T-cell (primary cell): ENCODE results near the gene ELMO1. TPM values are rescaled to one million over a fixed set of nuclear protein-coding genes. Genes with fewer than 3 reads are reported as not detected.
A peak's percentile ranks its signal among the peaks of the same experiment; 100 is the strongest.

Source experiments
- ATAC-seq, 4 experiments: fragments of 200-7000 bp in 3 of 4; fragments of 150-1000 bp in 1 of 4; cut with Tn5 transposase; replicated peaks in 1 of 4; 1 replicate in 3 of 4; 2 replicates in 1 of 4; pipeline ENCODE4 v1.10.0; 2021; ENCODE audit warnings: moderate library complexity in 3 of 4, mild to moderate bottlenecking in 2 of 4, moderate number of reproducible peaks in 1 of 4
- CTCF ChIA-PET, 2 donors: fragments of 300-600 bp; sonication (Branson Sonifier 250); formaldehyde crosslinking; loops; one replicate each; lab custom pipeline; 2022; ENCODE audit warnings: antibody characterized with exemption in 2 of 2; lab: Charles Lee
- POLR2A ChIA-PET, 2 donors: fragments of 300-600 bp; sonication (Branson Sonifier 250); formaldehyde crosslinking; loops; one replicate each; lab custom pipeline; 2022; ENCODE audit warnings: antibody characterized with exemption in 2 of 2; lab: Charles Lee
- DNase-seq, 35 experiments: peaks; one replicate each; pipeline versions ENCODE4 v3.0.0 to v3.0.0-alpha.2; 2013 to 2023
- H3K27ac ChIP-seq: one replicate; pipeline ENCODE4 v1.5.1; 2013; ENCODE audit warnings: low read length
- H3K27me3 ChIP-seq, 2 experiments: replicated peaks in 1 of 2; 1 replicate in 1 of 2; 2 replicates in 1 of 2; pipeline versions ENCODE4 v1.6.1 to v1.7.0; 2013; ENCODE audit warnings: low read length in 1 of 2, mixed read lengths in 1 of 2; ENCODE audit not compliant: control insufficient read depth in 2 of 2, insufficient read depth in 2 of 2; ENCODE audit errors: extremely low read depth in 1 of 2
- H3K36me3 ChIP-seq, 2 donors: 1 replicate in 1 of 2; 2 replicates in 1 of 2; pipeline versions ENCODE4 v1.6.1 to v1.7.0; 2013; ENCODE audit warnings: low read length in 1 of 2; ENCODE audit not compliant: control insufficient read depth in 2 of 2, insufficient read depth in 1 of 2; ENCODE audit errors: extremely low read depth in 1 of 2
- H3K4me1 ChIP-seq, 2 experiments: 1 replicate in 1 of 2; 2 replicates in 1 of 2; pipeline versions ENCODE4 v1.6.1 to v1.7.0; 2013; ENCODE audit warnings: low read length in 2 of 2, mixed read lengths in 1 of 2; ENCODE audit not compliant: insufficient read depth in 2 of 2, control insufficient read depth in 1 of 2; ENCODE audit errors: extremely low read depth in 1 of 2
- H3K4me3 ChIP-seq, 2 donors: 1 replicate in 1 of 2; 2 replicates in 1 of 2; pipeline versions ENCODE4 v1.5.1 to v1.7.0; 2013; ENCODE audit warnings: mild to moderate bottlenecking in 2 of 2, low read length in 1 of 2, moderate library complexity in 1 of 2; ENCODE audit not compliant: control insufficient read depth in 1 of 2; ENCODE audit errors: extremely low read depth in 1 of 2
- H3K9me3 ChIP-seq: 2 replicates; pipeline ENCODE4 v1.7.0; 2013
- H3K27ac Mint-ChIP-seq, 2 donors: one replicate each; pipeline ENCODE4 v1.8.0; 2020 to 2021; ENCODE audit warnings: mild to moderate bottlenecking in 2 of 2, mixed read lengths in 2 of 2
- H3K27me3 Mint-ChIP-seq, 2 donors: one replicate each; pipeline ENCODE4 v1.8.0; 2021 to 2022; ENCODE audit warnings: mixed read lengths in 2 of 2
- H3K36me3 Mint-ChIP-seq: one replicate; pipeline ENCODE4 v1.8.0; 2021; ENCODE audit warnings: mixed read lengths
- H3K4me1 Mint-ChIP-seq, 3 donors: one replicate each; pipeline ENCODE4 v1.8.0; 2020 to 2022; ENCODE audit warnings: mixed read lengths in 3 of 3, mild to moderate bottlenecking in 1 of 3
- H3K4me3 Mint-ChIP-seq, 3 donors: one replicate each; pipeline ENCODE4 v1.8.0; 2020 to 2022; ENCODE audit warnings: mild to moderate bottlenecking in 3 of 3, mixed read lengths in 3 of 3, moderate library complexity in 3 of 3
- H3K9me3 Mint-ChIP-seq, 3 donors: one replicate each; pipeline ENCODE4 v1.8.0; 2020 to 2022; ENCODE audit warnings: mixed read lengths in 3 of 3
- WGBS: methylation state at CpG from one replicate; pipeline ENCODE4 v1.1.5; 2013; ENCODE audit warnings: missing lambda C conversion rate; ENCODE audit not compliant: insufficient coverage; 5-methylcytosine and 5-hydroxymethylcytosine counted together
- total RNA-seq, 35 experiments: library from RNA in 6 of 35; stranded (reverse) in 6 of 35; fragments of 120-200 nt in 1 of 35; gene quantifications; one replicate each; pipeline versions ENCODE4 v1.2.1 to v1.2.4 and lab custom pipeline; 2013 to 2026

The ELMO1 gene
- total RNA-seq, 5 donors from 2014 or later (not counting 1 experiment from before 2014, with no cell fraction given) = 101 to 149 (median 113) TPM

GRCh38 chr7:37439653-37440026, 9.0 kb downstream of the ELMO1 start:
- Mint-ChIP-seq H3K4me1 (peaks cover 81 to 87% (median 82%) of the 10 kb centered on the region in 3 donors), H3K9me3 (no peaks in the 10 kb centered on the region), H3K27me3 (no peaks in the 10 kb centered on the region), H3K4me3 (peak overlapping the region in 1 of 3 donors; percentile 58), H3K27ac (peak overlapping the region; percentile 82 to 89), H3K36me3 (peaks cover 16% of the 10 kb centered on the region)
- no peaks in the 10 kb centered on the region for H3K9me3 ChIP-seq
- POLR2A ChIA-PET = interaction anchor here (0.5 to 1.3 kb wide), 5 partner anchors 9 to 1072 kb away, joined by 3 to 7 read pairs (median 4); partner anchors contain the start of gene ELMO1 (in 1 of the 2)
- peaks cover 35 to 45% of the 10 kb centered on the region in 2 experiments for H3K4me1 ChIP-seq
- ATAC-seq = no peak
- no peaks in the 10 kb centered on the region for H3K27me3 ChIP-seq
- no peak overlapping the region for H3K27ac ChIP-seq
- no CpG with 5 or more reads among the region's 1 CpG for WGBS
- no peak overlapping the region for H3K4me3 ChIP-seq
- CTCF ChIA-PET = interaction anchor here (0.6 to 1.9 kb wide), 7 partner anchors 10 to 743 kb away, joined by 3 to 8 read pairs (median 3); no protein-coding TSS in a partner anchor
- no peak for DNase-seq
- no peaks in the 10 kb centered on the region for H3K36me3 ChIP-seq

DNA sequence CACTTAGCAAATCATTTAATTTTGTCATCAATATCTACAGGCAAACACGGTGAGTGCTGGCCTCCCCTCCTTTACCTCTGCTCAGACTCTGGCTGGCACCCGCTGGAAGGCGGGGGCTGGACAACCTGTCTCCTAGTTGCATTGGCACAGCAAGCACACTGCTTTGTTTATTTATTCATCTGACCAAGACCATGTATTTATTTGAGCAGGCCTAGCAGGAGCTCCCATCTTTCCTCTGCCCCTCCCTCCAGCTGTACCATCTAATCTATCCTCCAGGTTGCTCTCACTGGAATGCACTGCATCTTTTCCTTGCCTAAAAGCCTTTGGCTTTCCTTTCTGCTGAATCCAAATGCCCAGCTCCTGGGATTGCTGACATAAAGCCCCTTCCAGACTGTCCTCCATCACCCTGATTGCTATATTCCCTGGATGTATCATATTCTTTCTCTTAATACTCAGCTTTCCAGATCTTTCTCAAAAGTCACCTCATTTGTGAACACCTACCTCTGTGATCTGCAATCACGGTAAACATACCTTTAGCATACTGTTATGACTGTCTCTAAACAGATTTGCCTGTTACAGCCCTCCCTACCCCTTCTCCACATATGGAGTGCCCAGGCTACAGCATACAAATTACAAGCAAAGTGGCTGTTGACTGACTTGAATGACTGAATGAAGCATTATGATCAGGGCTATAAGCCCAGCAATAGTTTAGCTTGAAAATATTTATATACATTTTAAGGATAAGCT, 9.6 kb downstream of the ELMO1 start:
- POLR2A ChIA-PET = interaction anchor here (0.5 to 1.3 kb wide), 4 partner anchors 10 to 1072 kb away, joined by 3 to 7 read pairs (median 4); partner anchors contain the start of gene ELMO1 (in 1 of the 2)
- no peak overlapping the region for H3K4me3 ChIP-seq
- H3K36me3 ChIP-seq = no peaks in the 10 kb centered on the region
- no peak overlapping the region for H3K27ac ChIP-seq
- peaks cover 13% of the 10 kb centered on the region for H3K36me3 Mint-ChIP-seq
- H3K9me3 ChIP-seq = no peaks in the 10 kb centered on the region
- CTCF ChIA-PET = interaction anchor here in 1 of 2 donors (1.0 to 1.9 kb wide), 2 partner anchors 11 to 45 kb away, joined by 3 to 8 read pairs; no protein-coding TSS in a partner anchor
- 81% methylated on average over 4 of the region's 4 CpGs for WGBS
- H3K9me3 Mint-ChIP-seq = no peaks in the 10 kb centered on the region
- peak overlapping the region in 1 of 3 donors; percentile 58 for H3K4me3 Mint-ChIP-seq
- DNase-seq (no peak), ATAC-seq (no peak)
- H3K27ac Mint-ChIP-seq = peak overlapping the region; percentile 7 to 53
- H3K27me3 ChIP-seq = no peaks in the 10 kb centered on the region
- peaks cover 82 to 87% (median 82%) of the 10 kb centered on the region in 3 donors for H3K4me1 Mint-ChIP-seq
- H3K27me3 Mint-ChIP-seq = no peaks in the 10 kb centered on the region
- H3K4me1 ChIP-seq = peaks cover 37 to 51% of the 10 kb centered on the region in 2 experiments

DNA sequence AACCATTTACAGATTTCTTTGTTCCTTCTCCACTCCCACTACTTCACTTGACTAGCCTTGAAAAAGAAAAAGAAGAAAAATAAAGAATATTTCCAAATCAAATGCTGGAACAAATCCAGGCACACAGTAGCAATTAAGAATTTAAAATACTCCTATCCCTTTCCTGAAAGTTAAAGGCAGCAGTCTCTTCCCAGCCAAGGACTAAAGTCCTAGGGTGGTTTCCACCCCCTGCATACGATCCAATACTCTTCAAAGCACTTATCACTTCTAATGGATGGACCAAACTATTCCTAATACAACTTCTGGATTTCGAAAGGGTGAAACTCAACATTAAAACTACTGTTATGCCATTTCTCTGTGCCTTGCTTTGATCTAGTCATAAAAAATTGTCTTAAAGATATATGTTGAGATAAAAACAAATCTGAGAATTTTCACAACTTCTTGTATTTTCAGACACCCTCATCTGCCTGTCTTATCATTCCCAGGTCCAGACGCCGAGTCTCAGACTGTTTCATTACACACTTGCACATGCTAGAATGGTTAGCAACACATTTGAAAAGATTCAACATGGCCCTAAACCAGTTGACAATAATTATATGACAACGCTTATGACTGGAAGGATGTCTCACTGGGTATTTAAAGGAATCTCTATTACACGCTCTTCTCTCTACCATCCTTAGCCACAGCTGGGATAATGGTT, 13.4 kb downstream of the ELMO1 start:
- Mint-ChIP-seq H3K27me3 (no peaks in the 10 kb centered on the region), H3K27ac (peak overlapping the region in 1 of 2 donors; percentile 3), H3K36me3 (peaks cover 18% of the 10 kb centered on the region), H3K4me3 (peak overlapping the region in 1 of 3 donors; percentile 36), H3K4me1 (peaks cover 75 to 85% (median 76%) of the 10 kb centered on the region in 3 donors), H3K9me3 (no peaks in the 10 kb centered on the region)
- 90% methylated on average over 2 of the region's 6 CpGs for WGBS
- Histone ChIP-seq H3K4me1 (peaks cover 32 to 39% of the 10 kb centered on the region in 2 experiments), H3K27ac (no peak overlapping the region), H3K9me3 (no peaks in the 10 kb centered on the region), H3K36me3 (no peaks in the 10 kb centered on the region), H3K4me3 (no peak overlapping the region), H3K27me3 (no peaks in the 10 kb centered on the region)
- CTCF ChIA-PET = no interaction called here
- no peak for ATAC-seq
- no peak for DNase-seq
- POLR2A ChIA-PET = no interaction called here

- Mint-ChIP-seq H3K27ac (peak overlapping the region in 1 of 2 donors; percentile 40), H3K27me3 (no peaks in the 10 kb centered on the region), H3K36me3 (peaks cover 21% of the 10 kb centered on the region), H3K4me3 (peak overlapping the region in 1 of 3 donors; percentile 36), H3K4me1 (peaks cover 75 to 85% (median 76%) of the 10 kb centered on the region in 3 donors), H3K9me3 (no peaks in the 10 kb centered on the region)
- Histone ChIP-seq H3K27ac (no peak overlapping the region), H3K4me1 (peaks cover 27 to 35% of the 10 kb centered on the region in 2 experiments), H3K9me3 (no peaks in the 10 kb centered on the region), H3K27me3 (no peaks in the 10 kb centered on the region), H3K36me3 (no peaks in the 10 kb centered on the region), H3K4me3 (no peak overlapping the region)
- POLR2A ChIA-PET = no interaction called here
- 81% methylated on average over 3 of the region's 3 CpGs for WGBS
- ATAC-seq = no peak
- CTCF ChIA-PET = no interaction called here
- DNase-seq = no peak
These were observed 14.1 kb downstream of the ELMO1 start for GRCh38 chr7:37434529-37434928.

DNA sequence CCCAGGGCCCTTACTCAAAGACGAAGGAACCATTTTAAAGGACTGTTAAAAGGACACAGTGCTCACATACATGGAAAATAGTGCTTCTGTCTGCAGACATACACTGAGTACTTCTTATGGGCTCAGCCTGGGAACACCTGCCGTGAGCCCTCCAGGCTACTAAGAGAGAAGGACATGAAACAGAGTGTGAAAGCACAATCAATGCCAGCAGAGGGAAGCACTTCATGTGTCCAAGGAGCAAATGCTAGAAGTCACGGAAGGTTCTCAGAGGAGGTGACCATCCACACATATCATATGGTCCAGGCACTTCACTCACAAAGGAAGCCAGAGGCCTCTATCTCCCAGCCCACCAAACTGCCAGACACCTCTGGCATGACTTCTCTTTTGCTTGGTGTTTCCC, 15.5 kb downstream of the ELMO1 start:
- Mint-ChIP-seq H3K27me3 (no peaks in the 10 kb centered on the region), H3K9me3 (no peaks in the 10 kb centered on the region), H3K4me3 (peak overlapping the region in 2 of 3 donors; percentile 28 to 67), H3K36me3 (peaks cover 26% of the 10 kb centered on the region), H3K27ac (peak overlapping the region in 1 of 2 donors; percentile 77), H3K4me1 (peaks cover 74 to 88% (median 74%) of the 10 kb centered on the region in 3 donors)
- ATAC-seq (peak in 1 of 4 experiments; percentile 27), DNase-seq (peak in 1 of 35 experiments; percentile 17)
- H3K27ac ChIP-seq = no peak overlapping the region
- H3K4me3 ChIP-seq = no peak overlapping the region
- CTCF ChIA-PET = no interaction called here
- H3K9me3 ChIP-seq = no peaks in the 10 kb centered on the region
- POLR2A ChIA-PET = no interaction called here
- H3K4me1 ChIP-seq = peaks cover 23 to 28% of the 10 kb centered on the region in 2 experiments
- H3K36me3 ChIP-seq = peaks cover 0 to 11% of the 10 kb centered on the region in 2 donors
- 96% methylated on average over 3 of the region's 3 CpGs for WGBS
- no peaks in the 10 kb centered on the region for H3K27me3 ChIP-seq

- H3K4me1 Mint-ChIP-seq = peaks cover 72 to 88% (median 74%) of the 10 kb centered on the region in 3 donors
- 5% methylated on average over 4 of the region's 8 CpGs for WGBS
- Histone ChIP-seq H3K4me1 (peaks cover 23 to 28% of the 10 kb centered on the region in 2 experiments), H3K27ac (no peak overlapping the region), H3K9me3 (no peaks in the 10 kb centered on the region), H3K27me3 (no peaks in the 10 kb centered on the region), H3K4me3 (no peak overlapping the region), H3K36me3 (peaks cover 0 to 11% of the 10 kb centered on the region in 2 donors)
- H3K9me3 Mint-ChIP-seq = no peaks in the 10 kb centered on the region
- peaks cover 26% of the 10 kb centered on the region for H3K36me3 Mint-ChIP-seq
- CTCF ChIA-PET = no interaction called here
- peak overlapping the region; percentile 6 to 77 for H3K27ac Mint-ChIP-seq
- POLR2A ChIA-PET = no interaction called here
- peak overlapping the region in 2 of 3 donors; percentile 28 to 67 for H3K4me3 Mint-ChIP-seq
- H3K27me3 Mint-ChIP-seq = no peaks in the 10 kb centered on the region
- DNase-seq (peak in 10 of 35 experiments; percentile 7 to 51 (median 18)), ATAC-seq (peak; percentile 60 to 82 (median 73))
These were observed 16.3 kb downstream of the ELMO1 start for GRCh38 chr7:37432281-37432920.
